NT2/D1 (cell line): ENCODE measurements around the gene MAOB.

Experiments
- DNase-seq: peaks from one replicate; pipeline ENCODE4 v3.0.0-alpha.2; 2011; ENCODE audit warnings: low read depth, low spot score
- H3K27me3 ChIP-seq: 2 replicates; pipeline ENCODE4 v1.6.0; 2011; ENCODE audit warnings: mild to moderate bottlenecking; ENCODE audit not compliant: insufficient read length, insufficient read depth
- H3K36me3 ChIP-seq: 2 replicates; pipeline ENCODE4 v1.6.1; 2011; ENCODE audit warnings: mild to moderate bottlenecking, low read length, mixed read lengths; ENCODE audit not compliant: insufficient read depth, insufficient read length
- H3K4me1 ChIP-seq: 2 replicates; pipeline ENCODE4 v1.5.1; 2011; ENCODE audit not compliant: insufficient read depth, insufficient read length
- H3K4me3 ChIP-seq: 2 replicates; pipeline ENCODE4 v1.5.1; 2011; ENCODE audit warnings: low read depth; ENCODE audit not compliant: insufficient read length
- H3K9ac ChIP-seq: 2 replicates; pipeline ENCODE4 v1.6.0; 2011; ENCODE audit warnings: low read depth; ENCODE audit not compliant: insufficient read length
- H3K9me3 ChIP-seq: 2 replicates; pipeline ENCODE4 v1.5.1; 2011; ENCODE audit warnings: mild to moderate bottlenecking, low read length; ENCODE audit not compliant: insufficient read depth
- SUZ12 ChIP-seq: IDR thresholded peaks from 2 replicates; pipeline ENCODE4 v1.6.1; 2011; ENCODE audit not compliant: insufficient read length, insufficient read depth; ENCODE audit errors: extremely low read depth
- YY1 ChIP-seq: IDR thresholded peaks from 2 replicates; pipeline ENCODE4 v1.6.1; 2011; ENCODE audit not compliant: insufficient read length, insufficient read depth
- ZNF274 ChIP-seq: IDR thresholded peaks from 2 replicates; pipeline ENCODE4 v1.6.1; 2011; ENCODE audit warnings: mild to moderate bottlenecking, low read depth, low read length

MAOB gene

GRCh38 chrX:43860646-43861370 lies 21.4 kb downstream of the MAOB start:
- Histone ChIP-seq H3K4me3 (no peak overlapping the region), H3K9me3 (no peaks in the 10 kb centered on the region), H3K27me3 (no peaks in the 10 kb centered on the region), H3K36me3 (no peaks in the 10 kb centered on the region), H3K4me1 (no peaks in the 10 kb centered on the region), H3K9ac (no peak overlapping the region)
- no peak for TF ChIP-seq YY1
- no peak for TF ChIP-seq ZNF274
- no peak for TF ChIP-seq SUZ12
- no peak for DNase-seq

DNA sequence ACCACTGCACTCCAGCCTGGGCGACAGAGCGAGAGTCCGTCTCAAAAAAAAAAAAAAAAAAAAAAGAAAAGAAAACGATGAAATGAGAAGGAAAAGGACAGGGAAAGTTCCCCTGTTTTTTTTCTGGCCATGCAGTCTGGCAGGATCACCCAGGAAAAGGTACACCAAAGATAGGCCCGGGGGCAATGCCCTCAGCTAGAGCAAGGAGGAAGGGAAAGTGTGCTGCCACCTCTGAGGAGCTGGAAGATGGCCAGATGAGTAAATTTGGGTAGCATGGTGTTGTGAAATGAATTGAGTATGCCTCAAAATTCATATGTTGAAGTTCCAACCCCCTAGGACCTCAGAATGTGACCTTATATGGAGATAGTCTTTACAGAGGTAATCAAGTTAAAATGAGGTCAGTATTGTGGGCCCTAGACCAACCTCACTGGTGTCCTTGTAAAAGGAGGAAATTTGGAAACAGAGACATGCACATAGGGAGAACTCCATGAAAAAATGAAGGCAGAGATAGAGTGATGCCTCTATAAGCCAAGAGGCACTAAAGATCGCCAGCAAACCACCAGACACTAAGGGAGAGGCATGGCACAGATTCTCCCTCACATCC lies 28.9 kb downstream of the MAOB start:
- Histone ChIP-seq H3K27me3 (no peaks in the 10 kb centered on the region), H3K9ac (no peak overlapping the region), H3K9me3 (no peaks in the 10 kb centered on the region), H3K36me3 (no peaks in the 10 kb centered on the region), H3K4me1 (no peaks in the 10 kb centered on the region), H3K4me3 (no peak overlapping the region)
- DNase-seq = no peak
- no peak for TF ChIP-seq ZNF274
- no peak for TF ChIP-seq YY1
- no peak for TF ChIP-seq SUZ12

DNA sequence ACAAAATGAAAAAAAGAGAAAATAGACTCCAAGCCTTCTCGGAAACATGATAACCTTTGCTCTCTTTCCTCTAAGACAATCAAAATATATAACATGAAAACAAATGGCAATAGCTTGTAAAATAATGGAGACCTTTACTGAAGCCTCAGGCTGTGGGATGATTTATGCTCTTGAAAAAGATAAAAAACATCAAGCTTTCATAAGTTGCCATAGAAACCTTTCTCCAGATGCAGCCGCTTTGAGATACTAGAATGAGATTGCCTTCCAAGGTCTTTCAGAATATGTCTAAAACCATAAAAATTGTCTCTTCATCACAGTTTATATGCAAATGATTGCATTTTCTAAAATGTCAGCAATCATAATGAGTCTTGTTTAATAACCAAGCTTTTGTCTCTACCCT lies 31.6 kb downstream of the MAOB start:
- DNase-seq = no peak
- Histone ChIP-seq H3K4me1 (no peaks in the 10 kb centered on the region), H3K36me3 (no peaks in the 10 kb centered on the region), H3K4me3 (no peak overlapping the region), H3K27me3 (no peaks in the 10 kb centered on the region), H3K9ac (no peak overlapping the region), H3K9me3 (no peaks in the 10 kb centered on the region)
- TF ChIP-seq SUZ12 (no peak), YY1 (no peak), ZNF274 (no peak)

GRCh38 chrX:43849173-43849572 lies 33.1 kb downstream of the MAOB start:
- no peak for DNase-seq

DNA sequence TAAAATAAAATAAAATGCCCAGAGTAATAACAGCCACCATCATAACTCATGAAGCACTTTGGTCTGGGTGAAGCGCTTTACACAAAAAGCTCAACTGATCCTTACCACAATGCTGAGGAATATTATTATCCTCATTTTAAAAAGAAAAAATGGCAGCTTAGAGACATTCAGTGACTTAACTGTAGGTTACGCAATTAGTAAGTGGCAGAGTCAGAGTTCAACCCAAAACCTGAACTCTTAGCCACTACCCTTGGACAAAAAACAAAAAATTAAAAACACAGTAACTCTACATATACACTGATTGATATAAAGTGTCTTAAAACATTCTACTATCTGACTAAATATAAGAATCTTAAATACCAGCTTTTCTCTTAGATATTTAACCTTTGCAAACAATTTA lies 34.9 kb downstream of the MAOB start:
- no peak overlapping the region for H3K4me3 ChIP-seq
- H3K4me1 ChIP-seq = no peaks in the 10 kb centered on the region
- H3K9ac ChIP-seq = no peak overlapping the region
- no peak for DNase-seq
- TF ChIP-seq SUZ12 = no peak
- no peak for TF ChIP-seq YY1
- no peak for TF ChIP-seq ZNF274
- no peaks in the 10 kb centered on the region for H3K36me3 ChIP-seq
- no peaks in the 10 kb centered on the region for H3K9me3 ChIP-seq
- no peaks in the 10 kb centered on the region for H3K27me3 ChIP-seq

More at GRCh38 chrX:43849173-43849572, 33.1 kb downstream of the MAOB start:
- H3K36me3 ChIP-seq = no peaks in the 10 kb centered on the region
- no peaks in the 10 kb centered on the region for H3K27me3 ChIP-seq
- no peak overlapping the region for H3K4me3 ChIP-seq
- no peaks in the 10 kb centered on the region for H3K4me1 ChIP-seq
- TF ChIP-seq YY1 = no peak
- no peak for TF ChIP-seq SUZ12
- TF ChIP-seq ZNF274 = no peak
- H3K9ac ChIP-seq = no peak overlapping the region
- no peaks in the 10 kb centered on the region for H3K9me3 ChIP-seq

DNA sequence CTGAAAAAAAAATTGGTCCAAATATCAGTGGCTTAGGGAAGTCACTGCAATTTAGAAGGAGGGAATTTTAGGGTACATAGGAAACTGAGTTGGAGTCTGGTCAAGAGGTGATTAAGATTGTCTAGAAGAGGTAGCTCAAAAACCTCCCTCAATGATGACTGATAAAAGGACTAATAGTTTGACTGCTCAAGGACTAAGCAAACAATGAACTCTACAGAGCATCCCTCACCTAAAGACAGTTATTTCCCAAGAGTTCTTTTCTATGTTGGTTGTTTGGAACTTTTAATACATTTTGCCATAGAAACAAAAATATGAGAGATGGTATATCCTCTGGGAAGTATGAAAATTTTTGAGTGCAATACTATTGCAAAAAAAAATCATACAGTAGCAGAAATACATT lies 35.7 kb downstream of the MAOB start:
- Histone ChIP-seq H3K9ac (no peak overlapping the region), H3K4me1 (no peaks in the 10 kb centered on the region), H3K4me3 (no peak overlapping the region), H3K9me3 (no peaks in the 10 kb centered on the region), H3K27me3 (no peaks in the 10 kb centered on the region), H3K36me3 (no peaks in the 10 kb centered on the region)
- DNase-seq = no peak
- no peak for TF ChIP-seq SUZ12
- no peak for TF ChIP-seq ZNF274
- TF ChIP-seq YY1 = no peak

GRCh38 chrX:43845776-43846175 lies 36.5 kb downstream of the MAOB start:
- no peaks in the 10 kb centered on the region for H3K9me3 ChIP-seq
- no peak overlapping the region for H3K9ac ChIP-seq
- no peak overlapping the region for H3K4me3 ChIP-seq
- H3K27me3 ChIP-seq = no peaks in the 10 kb centered on the region
- no peaks in the 10 kb centered on the region for H3K4me1 ChIP-seq
- H3K36me3 ChIP-seq = no peaks in the 10 kb centered on the region
- no peak for DNase-seq
- TF ChIP-seq ZNF274 (no peak), YY1 (no peak), SUZ12 (no peak)
